ENCODE results near the gene QSOX2.
A peak's percentile ranks its signal among the peaks of the same experiment; 100 is the strongest.
"Not testable (repeated sequence)": the region's sequence is repeated elsewhere in the genome, so short reads cannot be mapped to it uniquely, and the experiment has no call there.

The QSOX2 gene

DNA sequence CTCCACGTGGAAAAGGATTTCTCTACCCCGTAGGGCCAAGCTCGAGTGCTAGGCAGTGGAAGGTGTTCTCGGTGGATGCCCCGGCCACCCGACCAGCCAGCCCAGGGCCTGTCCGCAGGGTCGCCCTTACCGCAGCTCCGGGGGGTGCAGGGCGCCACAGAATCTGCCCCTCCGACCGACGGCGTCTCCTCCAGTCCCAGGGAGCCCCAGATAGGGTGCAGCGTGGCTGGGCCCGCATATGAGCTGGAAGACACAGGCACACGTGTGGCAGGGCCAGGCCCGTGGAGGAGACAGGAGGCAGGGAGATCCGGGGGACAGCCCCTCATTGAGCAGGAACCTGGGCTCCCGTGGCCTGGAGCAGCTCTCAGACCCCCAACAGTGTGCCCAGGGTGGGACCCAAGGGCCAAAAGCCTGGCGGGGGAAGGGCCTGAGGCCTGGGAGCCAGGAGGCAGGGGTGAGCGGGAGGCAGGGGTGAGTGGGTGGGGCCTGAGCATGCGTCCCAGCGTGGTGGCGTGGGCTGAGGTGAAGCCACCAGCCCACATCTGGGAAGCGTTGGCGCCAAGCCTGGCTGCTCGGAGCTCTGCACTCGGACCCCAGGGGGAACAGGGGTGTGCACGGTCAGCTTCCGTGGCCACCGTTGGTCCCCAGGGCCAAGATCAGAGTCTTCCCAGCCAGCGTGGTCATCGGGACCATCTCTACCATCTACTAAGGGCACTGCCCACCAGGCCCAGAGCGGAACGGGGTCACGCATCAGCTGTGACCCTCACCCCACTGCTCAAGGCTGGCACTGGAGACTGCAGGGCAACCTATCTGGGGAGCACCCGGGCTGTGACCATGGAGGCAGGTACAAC lies 36.0 kb upstream of the QSOX2 start:
- no peak for DNase-seq

DNA sequence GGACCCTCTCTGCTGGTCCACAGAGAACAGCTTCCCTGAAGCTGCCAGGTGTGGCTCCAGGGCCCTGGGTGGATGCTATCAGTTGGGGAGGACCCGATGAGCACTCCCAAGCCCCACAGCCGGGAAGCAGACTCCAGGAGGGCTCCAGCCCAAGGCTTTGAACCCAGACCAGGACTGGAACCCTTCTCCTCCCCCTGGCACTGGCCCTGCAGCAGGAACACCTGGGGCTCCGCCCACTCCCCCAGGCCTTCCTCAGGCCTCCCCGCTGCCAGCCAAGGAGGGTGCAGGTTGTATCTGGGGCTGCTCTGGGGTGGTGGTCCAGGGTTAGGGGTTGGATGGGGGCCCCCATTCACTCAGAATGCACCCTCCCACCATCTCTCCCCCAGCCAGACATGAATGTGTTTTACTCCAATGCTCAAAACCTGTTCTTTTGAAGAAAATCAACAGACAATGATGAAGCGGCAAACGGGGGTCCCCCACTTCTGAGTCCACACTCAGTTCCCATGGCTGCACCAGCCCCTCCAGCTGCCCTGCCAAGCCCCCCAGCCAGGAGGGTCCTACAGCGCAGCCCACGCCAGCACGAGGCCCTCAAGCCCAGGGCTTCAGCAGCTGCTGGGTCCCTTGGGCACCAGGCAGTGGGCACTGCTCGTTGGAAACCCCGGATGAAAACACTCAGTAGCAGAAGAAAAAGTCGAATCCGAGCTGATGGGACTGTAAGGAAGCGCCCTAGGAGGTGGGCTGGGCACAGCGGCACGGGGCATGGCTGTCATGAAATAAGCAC lies 35.1 kb upstream of the QSOX2 start:
- DNase-seq: no peak

DNA sequence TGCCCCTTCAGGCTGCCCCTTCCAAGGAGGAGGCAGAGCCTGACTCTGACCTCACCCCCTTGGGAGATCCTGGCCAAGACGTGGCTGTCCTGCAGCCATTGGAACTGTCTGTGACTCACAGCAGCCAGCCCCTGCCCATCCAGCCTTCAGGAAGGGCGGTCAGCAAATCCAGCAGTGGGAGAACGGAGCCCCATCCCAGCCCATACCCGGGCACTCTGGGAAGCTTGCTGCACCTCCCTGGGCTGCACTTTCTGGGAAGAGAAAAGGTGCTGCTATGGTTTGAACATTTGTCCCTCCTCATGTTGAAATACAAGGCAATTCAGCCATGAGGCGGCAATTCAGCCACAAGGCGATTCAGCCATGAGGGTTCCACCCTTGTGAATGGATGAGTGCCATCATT lies 33.9 kb upstream of the QSOX2 start:
- DNase-seq: no peak

DNA sequence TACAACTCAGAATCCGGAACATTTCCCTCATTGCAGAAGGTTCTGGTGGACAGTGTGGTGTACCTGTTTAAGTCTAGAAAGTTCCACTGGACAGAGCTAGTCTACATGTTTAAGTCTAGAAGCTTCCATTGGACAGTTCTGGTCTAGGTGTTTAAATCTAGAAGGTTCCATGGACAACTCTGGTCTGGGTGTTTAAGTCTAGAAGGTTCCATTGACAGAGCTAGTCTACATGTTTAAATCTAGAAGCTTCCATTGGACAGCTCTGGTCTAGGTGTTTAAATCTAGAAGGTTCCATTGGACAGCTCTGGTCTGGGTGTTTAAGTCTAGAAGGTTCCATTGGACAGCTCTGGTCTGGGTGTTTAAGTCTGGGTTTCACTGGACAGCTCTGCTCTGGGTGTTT lies 33.3 kb upstream of the QSOX2 start:
- no peak for DNase-seq

DNA sequence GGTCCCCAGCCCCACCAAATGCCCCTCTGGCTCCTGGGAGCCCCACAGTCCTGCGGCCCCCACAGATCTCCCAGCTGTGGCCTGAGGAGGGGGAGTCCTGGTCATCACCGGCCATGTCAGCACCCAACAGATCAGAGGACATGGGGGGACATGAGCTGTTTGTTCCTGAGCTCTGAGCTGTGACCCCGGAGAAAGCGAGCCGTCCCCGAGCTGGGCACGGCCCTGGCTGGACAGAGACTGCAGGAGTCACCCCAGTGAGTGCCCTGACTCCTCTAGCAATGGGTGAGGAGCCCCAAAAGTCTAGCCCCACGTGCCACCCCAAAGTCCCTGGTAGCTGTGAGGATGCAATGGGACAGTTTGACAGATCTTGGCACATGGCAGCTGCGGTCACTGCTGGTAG lies 32.6 kb upstream of the QSOX2 start:
- no peak for DNase-seq

DNA sequence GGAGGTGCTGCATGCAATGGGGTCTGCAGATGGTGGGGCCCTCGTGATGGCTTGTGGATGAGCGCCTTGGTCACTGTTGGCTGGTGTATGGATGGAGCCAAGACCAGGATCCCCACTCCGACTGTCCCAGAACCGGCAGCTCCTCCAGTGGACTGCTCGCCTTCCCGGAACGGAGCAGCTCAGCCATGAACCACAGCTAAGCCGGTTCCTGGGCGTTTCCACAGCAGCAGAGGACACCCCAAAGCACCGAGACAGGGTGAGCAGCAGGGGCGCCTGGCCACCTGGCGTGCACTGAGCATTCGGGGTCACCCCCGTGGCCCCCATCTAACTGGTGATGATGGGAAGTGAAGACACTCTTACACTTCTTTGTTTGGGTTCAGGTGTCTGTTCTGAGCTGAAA lies 32.1 kb upstream of the QSOX2 start:
- no peak for DNase-seq

DNA sequence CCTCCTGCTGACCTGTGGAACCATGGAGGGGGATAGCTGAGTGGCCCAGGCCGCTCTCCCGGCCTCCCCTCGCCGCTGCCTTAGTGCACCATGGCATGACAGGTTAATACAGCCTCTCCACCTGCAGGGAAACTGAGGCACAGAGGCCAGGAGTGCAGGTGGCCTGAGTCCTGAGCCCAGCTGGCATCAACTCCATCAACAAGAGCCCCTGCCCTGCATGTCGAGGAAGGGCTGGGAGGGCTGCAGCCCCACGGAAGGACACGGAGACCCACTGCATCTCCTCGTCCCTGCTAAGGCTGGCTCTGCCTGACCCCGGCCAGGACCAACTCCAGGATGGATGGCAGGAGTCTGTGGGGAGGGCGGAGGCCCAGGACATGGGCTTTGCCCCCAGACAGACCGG lies 31.1 kb upstream of the QSOX2 start:
- no peak for DNase-seq

DNA sequence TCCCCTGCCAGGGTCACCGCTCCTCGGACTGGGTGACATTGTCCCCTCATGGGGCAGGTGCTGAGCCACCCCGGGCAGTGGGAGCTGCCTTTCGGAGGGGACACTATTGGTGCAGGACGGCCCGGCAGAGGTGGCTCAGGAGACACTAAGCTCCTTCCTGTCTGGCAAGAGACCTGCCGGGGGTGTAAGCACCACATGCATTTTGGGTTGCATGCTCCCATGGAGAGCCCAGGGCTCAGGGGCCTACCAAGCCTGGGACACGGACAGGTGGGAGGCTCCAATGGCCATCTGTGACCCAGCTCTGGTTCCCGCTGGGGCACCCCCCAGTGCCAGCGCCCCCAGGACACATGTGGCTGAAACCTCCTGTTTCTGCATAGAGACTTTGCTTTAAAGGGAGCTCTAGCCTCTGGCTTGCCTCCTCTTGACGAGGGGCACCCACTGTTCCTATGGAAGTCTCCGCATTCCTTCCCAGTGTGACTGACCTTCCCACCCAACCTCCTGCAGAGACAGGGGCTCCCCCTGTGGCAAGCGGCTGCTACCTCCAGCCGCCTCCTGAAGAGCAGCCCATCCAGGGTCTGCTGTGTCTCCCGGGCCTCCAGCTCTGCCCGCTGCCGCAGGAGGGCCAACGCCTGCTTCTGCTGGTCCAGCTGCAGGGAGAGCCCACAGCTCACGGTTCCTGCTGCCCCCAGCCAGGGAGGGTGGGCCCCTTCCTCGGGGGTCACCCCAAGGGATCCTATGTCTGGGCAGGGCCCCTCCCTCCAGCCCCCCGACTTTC lies 30.2 kb upstream of the QSOX2 start:
- DNase-seq: no peak

DNA sequence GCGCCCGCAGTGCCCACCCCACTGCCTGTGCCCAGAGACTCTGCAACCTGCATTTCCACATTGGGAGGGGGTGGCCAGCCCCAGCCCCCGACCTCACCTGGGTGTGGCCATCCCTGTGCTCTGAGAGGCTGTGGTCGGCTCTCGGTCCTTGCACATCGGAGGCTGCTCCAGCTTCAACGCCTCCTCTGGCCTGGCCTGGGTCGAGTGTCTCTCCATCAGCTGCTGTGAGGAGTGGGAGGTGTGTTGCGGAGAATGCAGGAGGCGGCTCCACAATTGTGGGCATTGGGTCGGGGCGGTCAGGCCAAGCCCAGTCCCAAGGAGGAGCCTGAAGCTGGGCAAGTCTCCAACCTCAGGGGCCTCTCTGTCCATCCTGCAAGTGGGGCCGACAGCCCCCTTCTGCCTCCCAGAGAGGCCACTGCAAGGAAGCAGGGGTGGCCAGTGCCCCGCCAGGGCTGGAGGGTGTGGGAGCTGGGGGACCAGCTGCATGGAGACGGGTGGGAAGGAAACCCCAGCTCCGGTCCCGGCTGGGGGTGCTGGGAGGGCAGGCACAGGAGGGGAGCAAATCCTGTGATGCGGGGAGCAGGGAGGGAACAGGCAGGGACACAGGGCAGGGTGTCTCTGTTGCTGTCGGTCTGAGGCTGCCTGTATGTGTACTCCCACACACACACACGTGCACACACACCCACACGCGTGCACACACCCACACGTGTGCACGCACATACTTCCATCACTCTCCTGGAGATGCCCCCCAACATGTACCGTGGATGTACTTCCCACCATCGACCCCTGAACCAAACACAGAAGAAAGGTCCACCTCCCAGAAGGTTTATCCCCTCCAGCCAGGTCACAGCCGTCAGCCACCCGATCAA lies 29.4 kb upstream of the QSOX2 start:
- no peak for DNase-seq

DNA sequence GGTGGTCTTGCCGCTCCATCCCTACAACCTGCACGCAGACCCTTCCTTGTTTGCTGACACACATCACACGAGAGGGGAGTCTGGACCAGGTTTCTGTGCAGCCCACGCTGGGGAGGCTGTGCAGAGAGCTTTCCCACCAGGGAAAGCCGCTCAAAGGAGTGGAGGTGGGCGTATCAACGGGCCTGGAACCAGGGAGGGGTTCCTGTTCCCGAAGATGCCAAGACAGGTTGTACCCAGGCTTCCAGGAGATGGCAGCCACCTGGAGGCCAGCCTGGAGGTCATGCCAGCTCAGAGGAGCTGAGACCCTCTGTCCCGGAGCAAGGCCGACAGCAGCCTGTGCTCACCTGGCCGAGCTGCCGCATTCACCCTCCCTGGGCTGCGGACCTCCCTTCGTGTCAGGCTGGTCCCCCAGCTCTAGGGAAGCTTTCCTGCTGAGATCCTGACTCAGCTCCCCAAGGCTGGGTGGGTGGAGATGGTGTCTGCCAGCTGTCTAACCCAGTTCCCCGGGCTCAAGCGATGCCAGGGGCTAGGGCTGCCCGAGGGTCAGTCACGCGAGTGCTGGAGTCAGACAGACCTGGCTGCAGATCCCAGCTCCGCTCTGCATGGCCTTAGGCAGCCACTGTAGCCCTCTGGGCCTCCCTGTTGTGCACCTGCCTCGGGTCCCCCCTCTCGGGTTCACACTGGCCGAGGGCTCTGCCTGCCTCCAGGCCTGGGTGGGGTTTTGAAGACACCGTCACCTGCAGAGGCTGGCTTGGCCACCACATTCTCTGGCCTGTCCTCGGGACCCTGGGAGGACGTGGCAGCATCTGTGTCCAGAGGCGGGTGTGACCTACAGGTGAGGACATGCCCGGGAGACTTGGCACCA lies 28.5 kb upstream of the QSOX2 start:
- no peak for DNase-seq

DNA sequence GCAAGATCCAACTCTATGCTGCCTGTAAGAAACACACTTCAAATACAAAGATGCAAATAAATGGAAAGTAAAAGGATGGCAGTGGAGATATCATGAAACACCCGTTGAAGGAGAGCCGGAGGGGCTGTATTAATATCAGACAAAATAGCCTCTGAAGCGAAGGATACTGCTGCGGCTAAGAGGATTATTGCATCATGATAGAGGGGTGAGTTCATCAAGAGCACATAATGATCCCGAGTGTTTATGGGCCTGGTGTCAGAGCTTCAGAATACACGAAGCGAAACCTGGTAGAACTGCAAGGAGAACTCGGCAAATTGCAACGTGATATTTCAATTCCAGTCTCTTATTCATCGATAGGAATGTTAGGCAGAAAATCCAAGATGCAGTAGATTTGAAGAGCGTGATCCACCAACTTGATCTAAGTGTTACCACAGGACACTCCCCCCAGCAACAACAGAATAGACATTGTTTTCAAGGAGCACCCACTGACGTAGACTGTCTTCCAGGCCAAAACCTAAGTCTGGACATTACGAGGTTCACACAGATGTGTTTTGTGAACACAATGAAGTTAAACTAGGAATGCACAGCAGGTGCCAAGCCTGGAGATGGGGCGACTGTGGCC lies 27.7 kb upstream of the QSOX2 start:
- no peak for DNase-seq

DNA sequence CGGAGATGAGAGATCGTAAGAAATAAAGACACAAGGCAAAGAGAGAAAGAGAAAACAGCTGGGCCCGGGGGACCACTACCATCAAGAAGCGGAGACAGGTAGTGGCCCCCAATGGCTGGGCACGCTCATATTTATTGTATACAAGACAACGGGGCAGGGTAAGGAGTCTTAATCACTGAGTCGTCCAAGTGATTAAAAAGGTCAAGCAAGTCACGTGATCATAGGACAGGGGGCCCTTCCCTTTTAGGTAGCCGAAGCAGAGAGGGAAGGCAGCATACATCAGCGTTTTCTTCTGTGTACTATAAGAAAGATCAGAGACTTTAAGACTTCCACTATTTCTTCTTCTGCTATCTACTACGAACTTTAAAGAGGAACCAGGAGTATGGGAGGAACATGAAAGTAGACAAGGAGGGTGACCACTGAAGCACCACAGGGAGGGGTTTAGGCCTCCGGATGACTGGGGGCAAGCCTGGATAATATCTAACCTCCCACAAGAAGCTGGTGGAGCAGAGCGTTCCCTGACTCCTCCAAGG lies 24.6 kb upstream of the QSOX2 start:
- no peak for DNase-seq

DNA sequence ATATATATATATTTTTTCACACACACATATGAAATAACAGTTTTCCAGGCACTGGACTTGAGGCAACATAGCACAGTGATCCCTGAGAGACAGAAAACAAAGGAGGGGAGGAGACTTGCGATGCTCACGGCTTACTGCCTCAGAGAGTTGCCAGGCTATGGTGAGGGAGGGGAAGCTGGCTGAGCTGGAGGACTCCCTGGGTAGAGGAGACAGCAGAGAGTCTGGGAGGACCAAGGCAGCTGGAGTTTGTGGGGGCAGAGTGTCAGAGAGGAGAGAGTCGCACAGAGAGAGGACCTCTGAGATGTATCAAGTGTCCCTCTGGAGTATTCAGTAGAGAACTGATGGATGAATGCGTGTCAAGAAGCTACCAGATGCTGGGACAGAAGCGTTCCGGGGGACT lies 23.1 kb upstream of the QSOX2 start:
- no peak for DNase-seq

DNA sequence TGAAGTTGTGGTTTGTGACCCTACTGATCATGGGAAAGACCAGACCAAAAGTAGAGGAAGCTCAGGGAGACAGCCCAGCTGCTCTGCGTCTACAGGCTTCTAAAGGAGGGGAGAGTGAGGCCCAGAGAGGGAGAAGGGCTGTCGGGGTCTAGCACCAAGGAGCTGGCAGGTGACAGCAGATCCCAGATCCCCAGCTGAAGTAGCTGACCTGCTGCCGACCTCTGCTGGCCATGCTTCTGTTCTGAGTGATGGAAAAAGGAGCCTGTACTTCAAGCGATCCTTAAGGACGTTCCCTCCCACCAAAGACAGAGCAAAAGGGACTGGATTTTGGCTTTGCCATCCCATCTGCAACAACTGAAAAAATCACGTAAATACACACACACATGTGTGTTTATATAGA lies 22.7 kb upstream of the QSOX2 start:
- DNase-seq: no peak

DNA sequence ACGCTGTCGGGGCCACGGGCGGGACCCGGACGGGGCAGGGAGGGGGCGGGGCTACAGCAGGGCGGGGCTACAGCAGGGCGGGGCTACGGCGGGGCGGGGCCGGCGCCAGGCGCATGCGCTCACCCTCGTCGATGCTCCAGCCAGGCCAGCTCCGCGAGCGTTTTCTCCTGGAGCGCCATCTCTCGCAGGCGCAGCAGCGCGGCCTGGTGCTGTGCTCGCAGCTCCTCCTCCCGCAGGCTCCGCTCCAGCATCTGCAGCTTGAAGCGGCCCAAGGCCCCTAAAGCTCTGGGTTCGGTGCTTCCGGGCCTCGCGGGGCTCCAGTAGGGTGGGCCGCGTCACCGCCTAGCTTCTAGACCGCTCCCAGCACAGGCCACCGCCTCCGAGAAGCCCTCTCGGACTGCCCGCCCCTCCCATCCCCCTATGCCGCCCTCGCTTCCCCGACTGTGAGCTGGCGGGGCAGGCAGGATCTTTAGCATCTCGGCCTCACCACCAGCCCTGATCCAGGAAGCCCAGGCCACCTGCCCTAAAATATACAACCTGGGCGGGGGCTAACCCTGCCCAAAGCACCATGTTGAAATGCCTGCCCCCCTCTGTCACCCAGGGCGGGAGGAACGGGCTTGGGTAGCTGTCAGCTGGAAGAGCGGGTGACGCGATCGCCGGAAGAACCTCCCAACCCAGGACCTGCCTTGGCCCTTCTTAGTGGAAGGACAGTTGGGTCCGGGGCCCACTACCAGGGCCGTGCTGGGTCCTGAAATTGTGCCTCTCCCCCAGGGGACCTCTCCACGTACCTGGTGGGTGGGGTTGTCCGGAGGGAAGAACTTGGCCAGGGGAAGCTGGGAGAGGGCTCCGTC lies 21.9 kb upstream of the QSOX2 start:
- peak; percentile 83 for DNase-seq

DNA sequence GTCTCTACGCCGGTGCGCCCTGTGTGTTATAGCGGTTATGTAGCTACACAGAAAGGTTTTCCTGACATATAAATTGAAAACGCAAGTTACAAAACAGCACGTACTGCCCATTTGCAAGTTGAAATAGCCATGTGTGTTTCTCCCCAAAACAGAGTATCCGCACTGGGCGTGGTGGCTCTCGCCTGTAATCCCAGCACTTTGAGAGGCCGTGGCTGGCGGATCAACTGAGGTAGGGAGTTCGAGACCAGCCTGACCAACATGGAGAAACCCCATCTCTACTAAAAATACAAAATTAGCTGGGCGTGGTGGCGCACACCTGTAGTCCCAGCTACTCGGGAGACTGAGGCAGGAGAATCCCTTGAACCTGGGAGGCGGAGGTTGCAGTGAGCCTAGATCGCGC lies 21.0 kb upstream of the QSOX2 start:
- DNase-seq: not testable (repeated sequence)

DNA sequence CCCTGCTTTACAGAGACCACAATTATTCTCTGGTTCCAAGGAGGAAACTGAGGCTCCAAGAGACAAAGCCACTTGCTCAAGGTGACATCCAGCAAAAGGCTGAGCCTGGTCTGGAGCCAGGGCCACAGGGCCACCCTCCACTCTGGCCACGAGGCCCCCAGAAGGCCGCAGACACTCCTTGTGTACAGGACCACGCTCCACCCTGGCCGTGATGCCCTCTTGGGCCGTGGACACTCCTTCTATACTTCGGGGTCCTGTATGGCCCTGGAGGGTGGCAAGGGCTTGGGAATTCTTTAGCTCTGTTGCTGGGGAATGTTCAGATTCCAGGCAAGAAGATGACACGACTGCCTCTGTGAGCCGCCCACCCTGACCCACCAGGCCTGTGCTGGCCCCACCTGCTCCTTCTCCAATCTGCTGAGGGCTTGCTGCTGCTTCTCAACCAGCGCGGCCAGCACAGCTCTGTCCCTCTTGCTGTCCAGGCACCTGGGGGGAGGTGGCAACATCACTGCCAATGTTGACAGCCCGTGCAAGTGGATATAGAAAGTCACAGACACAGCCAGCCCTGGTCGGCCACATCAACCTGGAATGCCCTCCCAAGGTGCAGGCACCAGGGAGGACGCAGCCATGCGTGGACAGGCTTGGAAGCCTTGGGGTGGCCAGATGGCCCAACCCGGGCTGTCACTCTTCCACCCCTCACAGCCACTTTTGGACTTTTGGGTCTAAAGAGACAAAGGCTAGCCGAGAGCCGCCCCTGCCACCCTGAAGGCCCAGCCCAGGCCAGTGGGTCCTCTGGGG lies 20.1 kb upstream of the QSOX2 start:
- DNase-seq: no peak

DNA sequence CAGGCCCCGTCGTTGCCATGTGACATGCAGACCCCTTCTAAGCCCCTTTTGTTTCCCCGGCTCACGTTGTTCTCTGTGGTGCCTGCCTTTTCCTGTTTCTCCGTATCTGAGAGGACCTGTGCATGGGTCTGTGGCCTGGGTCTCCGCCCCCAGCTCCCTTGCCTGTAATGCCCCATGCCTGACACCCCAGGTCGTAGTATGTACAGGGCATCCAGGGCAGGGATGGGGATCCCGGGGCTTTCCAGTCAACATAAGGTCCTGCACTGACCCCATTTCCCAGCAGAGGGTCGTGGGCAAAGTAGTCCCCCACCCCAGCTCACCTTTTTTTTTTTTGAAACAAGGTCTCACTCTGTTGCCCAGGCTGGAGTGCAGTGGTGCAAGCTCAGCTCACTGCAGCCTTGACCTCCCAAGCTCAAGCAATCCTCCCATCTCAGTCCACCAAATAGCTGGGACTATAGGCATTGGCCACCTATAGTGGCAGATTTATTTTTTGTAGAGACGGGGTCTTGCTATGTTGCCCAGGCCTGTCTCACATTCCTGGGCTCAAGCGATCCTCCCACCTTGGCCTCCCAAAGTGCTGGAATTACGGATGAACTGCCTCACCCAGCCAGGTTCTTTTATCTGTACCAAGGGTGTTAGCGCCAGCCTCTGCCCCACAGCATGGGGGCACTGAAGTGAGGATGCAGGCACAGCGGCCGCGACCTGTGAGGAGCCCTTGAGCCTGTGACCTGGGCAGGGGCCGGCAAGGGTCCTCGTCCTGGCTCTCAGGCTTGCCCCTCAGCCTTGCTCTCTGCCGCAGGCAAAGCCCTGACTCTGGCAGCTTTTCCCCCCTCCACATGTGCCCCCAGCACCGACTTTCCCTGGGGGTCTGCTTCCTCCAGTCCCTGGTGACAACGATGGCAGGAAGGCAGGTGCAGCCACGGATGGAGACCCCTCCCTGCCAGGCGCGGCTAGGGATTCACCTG lies 19.1 kb upstream of the QSOX2 start:
- no peak for DNase-seq

Data from activated CD4-positive, alpha-beta T cell treated with anti-CD3 and anti-CD28 coated beads for 1 hour (primary cell).